ENCODE data around the gene PANX2. TPM values are rescaled to one million over a fixed set of nuclear protein-coding genes. Genes with fewer than 3 reads are reported as not detected.

The PANX2 gene
- total and polyA plus RNA-seq, 7 donors: 0.03 to 0.69 (median 0.13) TPM; not detected in 1

DNA sequence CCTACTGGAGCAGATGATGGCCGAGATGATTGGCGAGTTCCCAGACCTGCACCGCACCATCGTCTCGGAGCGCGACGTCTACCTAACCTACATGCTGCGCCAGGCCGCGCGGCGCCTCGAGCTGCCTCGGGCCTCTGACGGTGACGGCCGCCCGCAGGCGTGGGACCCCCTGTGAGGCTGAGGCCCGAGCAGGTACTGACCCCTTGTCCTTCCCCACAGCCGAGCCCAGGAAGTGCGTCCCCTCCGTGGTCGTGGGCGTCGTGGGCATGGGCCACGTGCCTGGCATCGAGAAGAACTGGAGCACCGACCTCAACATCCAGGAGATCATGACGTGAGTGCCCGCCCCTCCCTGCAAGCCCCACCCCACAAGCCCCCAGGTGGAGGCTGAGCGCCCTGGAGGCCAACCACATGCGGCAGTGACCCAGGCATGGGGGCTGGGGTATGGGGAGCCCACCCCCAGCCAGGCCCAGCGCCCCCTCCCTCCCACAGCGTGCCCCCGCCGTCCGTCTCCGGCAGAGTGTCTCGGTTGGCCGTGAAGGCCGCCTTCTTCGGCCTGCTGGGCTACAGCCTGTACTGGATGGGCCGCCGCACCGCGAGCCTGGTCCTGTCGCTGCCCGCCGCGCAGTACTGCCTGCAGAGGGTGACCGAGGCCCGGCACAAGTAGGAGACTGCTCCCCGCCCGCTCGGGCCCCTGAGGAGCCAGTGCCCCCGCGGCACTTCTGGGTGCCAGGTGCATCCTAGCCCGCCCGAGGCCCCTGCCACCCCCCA, 27.5 kb downstream of the PANX2 start:
- no peak for DNase-seq
- WGBS, 3 donors: 90 to 93% (median 92%) methylated on average over 51 to 61 of the region's 61 CpGs
- H3K9me3 ChIP-seq: no peaks in the 10 kb centered on the region

DNA sequence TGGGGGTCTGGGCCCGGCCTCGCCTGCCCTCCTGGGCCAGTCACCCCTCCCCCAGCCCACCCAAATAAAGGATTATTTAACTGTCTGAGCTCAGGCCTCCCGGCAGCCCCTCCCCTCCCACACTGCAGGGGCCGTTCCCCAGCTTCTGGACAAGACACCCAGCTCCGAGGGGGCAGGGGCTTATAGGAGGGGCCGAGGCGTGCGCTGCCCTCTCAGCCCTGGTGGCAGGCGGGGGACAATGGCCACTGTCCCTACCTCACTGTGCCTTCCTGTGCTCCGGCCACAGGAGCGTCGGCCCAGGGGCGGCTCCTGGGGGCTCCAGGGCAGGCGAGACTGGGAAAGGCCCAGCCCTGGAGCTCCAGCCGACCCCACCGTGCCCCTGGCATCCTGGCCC, 28.1 kb downstream of the PANX2 start:
- no peaks in the 10 kb centered on the region for H3K27me3 ChIP-seq (ENCODE audit: insufficient read depth in 3 of 3, low read length in 2 of 3)
- peaks cover 11% of the 10 kb centered on the region for H3K4me1 ChIP-seq
- H3K36me3 ChIP-seq (ENCODE audit: insufficient read depth in 1 of 2, low read depth in 1 of 2): peaks cover 2 to 63% of the 10 kb centered on the region in 2 donors
- intact Hi-C loops (cut with DNase I): no loop called here
- no peak for DNase-seq
- TF ChIP-seq, protein P1, sequence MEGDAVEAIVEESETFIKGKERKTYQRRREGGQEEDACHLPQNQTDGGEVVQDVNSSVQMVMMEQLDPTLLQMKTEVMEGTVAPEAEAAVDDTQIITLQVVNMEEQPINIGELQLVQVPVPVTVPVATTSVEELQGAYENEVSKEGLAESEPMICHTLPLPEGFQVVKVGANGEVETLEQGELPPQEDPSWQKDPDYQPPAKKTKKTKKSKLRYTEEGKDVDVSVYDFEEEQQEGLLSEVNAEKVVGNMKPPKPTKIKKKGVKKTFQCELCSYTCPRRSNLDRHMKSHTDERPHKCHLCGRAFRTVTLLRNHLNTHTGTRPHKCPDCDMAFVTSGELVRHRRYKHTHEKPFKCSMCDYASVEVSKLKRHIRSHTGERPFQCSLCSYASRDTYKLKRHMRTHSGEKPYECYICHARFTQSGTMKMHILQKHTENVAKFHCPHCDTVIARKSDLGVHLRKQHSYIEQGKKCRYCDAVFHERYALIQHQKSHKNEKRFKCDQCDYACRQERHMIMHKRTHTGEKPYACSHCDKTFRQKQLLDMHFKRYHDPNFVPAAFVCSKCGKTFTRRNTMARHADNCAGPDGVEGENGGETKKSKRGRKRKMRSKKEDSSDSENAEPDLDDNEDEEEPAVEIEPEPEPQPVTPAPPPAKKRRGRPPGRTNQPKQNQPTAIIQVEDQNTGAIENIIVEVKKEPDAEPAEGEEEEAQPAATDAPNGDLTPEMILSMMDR (IDR thresholded peaks at IDR 0.05): no peak
- ATAC-seq: no peak
- 86 to 91% (median 89%) methylated on average over 12 to 16 of the region's 16 CpGs for WGBS, 3 donors
- H3K9me3 ChIP-seq: no peaks in the 10 kb centered on the region
- no peak overlapping the region for H3K27ac ChIP-seq
- H3K4me3 ChIP-seq: no peak overlapping the region

More for the DNA sequence above, 27.5 kb downstream of the PANX2 start:
- TF ChIP-seq, protein P1 (IDR thresholded peaks at IDR 0.05): no peak
- Histone ChIP-seq H3K36me3 (ENCODE audit: insufficient read depth in 1 of 2, low read depth in 1 of 2) (peaks cover 2 to 60% of the 10 kb centered on the region in 2 donors), H3K27me3 (ENCODE audit: insufficient read depth in 3 of 3, low read length in 2 of 3) (no peaks in the 10 kb centered on the region), H3K4me3 (no peak overlapping the region), H3K4me1 (peaks cover 11% of the 10 kb centered on the region), H3K27ac (no peak overlapping the region)
- ATAC-seq: no peak
- intact Hi-C loops (cut with DNase I): no loop called here

DNA sequence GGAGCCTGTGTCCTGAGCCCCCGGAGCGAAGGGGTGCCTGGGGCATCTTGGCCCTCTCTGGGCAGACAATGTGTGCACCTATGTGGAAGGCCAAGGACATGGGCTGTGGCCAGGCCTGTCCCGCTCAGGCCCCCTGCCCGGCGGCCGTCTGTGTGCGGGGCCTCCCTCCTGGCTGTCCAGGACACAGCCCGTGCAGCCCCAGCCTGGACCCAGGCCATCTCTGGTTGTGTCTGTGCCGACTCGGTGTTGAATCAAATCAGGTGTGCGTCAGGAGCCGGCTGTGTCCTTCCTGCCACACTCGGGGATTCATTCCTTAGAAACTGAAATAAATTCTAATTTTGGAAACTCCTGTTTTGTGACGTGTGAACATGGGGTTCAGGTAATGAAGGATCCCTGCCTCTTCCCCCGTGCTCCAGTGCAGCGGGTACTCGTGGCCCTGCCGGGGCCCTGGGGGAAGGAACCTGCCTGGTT, 28.8 kb downstream of the PANX2 start:
- intact Hi-C loops (cut with DNase I): no loop called here
- 67 to 79% (median 69%) methylated on average over 18 of the region's 18 CpGs for WGBS, 3 donors
- no peak for DNase-seq
- H3K9me3 ChIP-seq: no peaks in the 10 kb centered on the region
- TF ChIP-seq, protein P1 (IDR thresholded peaks at IDR 0.05): no peak
- no peak for ATAC-seq
- no peak overlapping the region for H3K27ac ChIP-seq
- H3K4me3 ChIP-seq: peak overlapping the region; percentile 91
- H3K36me3 ChIP-seq (ENCODE audit: insufficient read depth in 1 of 2, low read depth in 1 of 2): peaks cover under 1 to 62% of the 10 kb centered on the region in 2 donors
- H3K4me1 ChIP-seq: peaks cover 11% of the 10 kb centered on the region
- H3K27me3 ChIP-seq (ENCODE audit: insufficient read depth in 3 of 3, low read length in 2 of 3): no peaks in the 10 kb centered on the region

DNA sequence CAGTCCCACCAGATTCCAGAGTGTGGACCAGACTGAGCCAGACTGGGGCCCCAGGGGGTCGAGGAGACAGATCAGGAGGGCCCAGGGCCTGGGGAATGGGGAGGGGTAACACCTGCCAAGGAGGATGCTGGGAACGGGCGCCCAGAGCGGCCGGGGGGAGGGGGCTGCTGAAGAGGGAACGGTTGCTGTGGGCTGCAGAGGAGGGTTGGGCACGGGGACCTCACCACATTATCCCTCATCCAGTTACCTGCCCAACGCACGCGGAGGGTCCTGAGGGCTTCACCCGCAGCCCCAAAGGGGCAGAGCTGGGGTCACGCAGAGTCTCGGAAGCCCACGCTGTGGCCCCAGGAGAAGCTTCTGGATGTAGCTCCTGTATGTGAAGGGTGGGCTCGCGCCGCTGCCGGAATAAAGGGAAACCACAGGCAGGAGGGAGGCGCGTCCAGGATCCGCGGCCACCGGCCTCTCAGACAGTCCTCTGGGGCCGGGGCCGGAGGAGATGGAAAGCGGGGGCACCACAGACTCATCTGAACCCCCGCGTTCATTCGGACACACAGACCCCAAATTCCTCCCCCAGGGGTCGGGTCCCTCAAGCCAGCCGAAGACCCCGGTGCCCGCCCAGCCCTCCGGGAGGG, 29.4 kb downstream of the PANX2 start:
- intact Hi-C loops (cut with DNase I): loop anchor here in 1 of 2 donors (10.0 kb wide), 1 partner anchor 265 kb away; no protein-coding TSS in a partner anchor
- 13 to 14% (median 13%) methylated on average over 29 to 34 of the region's 34 CpGs for WGBS, 3 donors
- Histone ChIP-seq H3K4me3 (peak overlapping the region; percentile 91), H3K9me3 (no peaks in the 10 kb centered on the region), H3K27ac (peak overlapping the region; percentile 75), H3K27me3 (ENCODE audit: insufficient read depth in 3 of 3, low read length in 2 of 3) (no peaks in the 10 kb centered on the region), H3K36me3 (ENCODE audit: insufficient read depth in 1 of 2, low read depth in 1 of 2) (peaks cover 0 to 62% of the 10 kb centered on the region in 2 donors), H3K4me1 (peaks cover 14% of the 10 kb centered on the region)
- TF ChIP-seq, protein P1 (IDR thresholded peaks at IDR 0.05): no peak
- DNase-seq (no peak), ATAC-seq (peak; percentile 1 to 18 (median 4))

Measured in psoas muscle (tissue), 8 donors.